HG03342 (cell line): ENCODE data around the gene ARRB1.

Source experiments
- ATAC-seq: cut with Tn5 transposase; IDR thresholded peaks from one replicate; pipeline ENCODE4 v1.9.1; 2021; ENCODE audit warnings: mild to moderate bottlenecking, moderate library complexity; ENCODE audit not compliant: unreplicated experiment

ARRB1 gene

DNA sequence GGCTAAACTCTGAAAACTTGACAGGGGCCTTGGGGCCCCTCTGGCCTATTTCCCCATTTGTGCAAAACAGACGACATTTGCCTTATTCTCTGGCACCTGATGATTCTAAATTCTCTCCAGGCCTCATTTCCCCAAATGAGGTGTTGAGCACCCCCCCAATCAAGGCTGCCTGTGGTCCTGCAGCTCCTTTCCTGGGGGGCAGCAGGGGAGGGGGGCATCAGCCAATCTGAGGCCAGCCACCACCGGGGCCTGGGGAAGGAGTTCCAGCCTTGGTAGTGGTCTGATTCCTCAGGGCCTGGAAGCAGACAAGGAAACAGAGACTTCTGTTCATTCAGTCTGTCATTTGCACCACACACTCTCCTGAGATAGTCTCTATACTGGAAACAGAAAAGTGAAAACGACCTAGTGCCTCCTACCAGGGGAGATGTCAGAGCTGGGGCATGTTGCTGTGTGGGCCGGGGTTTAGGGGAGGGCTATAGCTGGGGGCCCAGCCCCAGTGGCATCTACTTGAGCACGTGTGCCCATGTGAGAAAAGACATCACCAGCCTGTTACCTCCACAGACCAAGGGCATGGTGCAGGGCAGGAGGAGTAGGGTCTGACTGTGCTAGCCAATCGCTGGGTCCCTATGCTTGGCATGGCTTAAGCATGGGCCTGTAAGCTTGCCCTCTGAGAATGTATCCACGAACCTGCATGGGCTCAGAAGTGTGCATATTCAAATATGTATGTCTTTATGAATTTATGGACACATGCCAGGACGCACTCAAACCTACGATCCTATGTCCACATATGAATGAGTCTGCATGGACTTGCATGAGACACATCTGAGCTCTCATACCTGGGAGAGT is 112.6 kb downstream of the ARRB1 start:
- no peak for ATAC-seq

DNA sequence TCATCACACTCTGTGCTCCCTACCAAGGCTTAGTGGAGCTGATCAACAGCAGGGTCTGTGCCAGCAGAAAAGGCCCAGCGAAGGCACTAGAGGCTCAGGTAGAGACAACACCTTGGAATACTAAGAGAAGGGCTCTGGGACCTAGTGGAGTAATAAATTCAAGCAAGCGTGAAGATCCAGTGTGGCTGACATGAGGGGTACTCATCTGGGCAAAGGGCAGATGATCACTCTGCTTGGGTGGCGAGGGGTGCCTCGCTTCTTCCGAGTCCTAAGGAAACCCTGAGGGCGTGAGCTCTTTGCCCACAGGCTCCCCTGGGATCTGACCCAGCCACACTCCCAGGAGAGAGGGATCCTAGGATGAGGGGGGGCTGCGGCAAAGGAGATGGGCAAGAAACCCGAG is 114.4 kb downstream of the ARRB1 start:
- no peak for ATAC-seq

DNA sequence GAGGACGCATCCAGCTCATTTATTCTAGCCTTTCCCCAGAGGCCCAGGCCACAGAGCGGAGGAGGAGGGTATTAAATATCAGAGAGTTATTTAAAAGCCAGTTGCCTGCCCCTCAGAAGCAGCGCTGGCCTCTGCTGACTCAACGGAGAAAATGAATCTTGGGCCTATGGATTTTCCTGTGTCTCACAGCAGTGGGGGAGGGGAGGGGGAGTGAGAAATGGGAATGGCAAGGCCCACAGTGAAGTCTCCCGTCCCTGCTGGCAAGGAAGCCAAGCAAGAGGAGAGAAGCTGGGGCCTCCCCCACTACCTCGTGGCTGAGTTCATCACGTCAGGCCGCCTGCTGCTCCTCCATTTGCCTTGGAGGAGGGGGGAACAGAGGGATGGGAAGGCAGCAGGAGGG is 115.4 kb downstream of the ARRB1 start:
- ATAC-seq: no peak

DNA sequence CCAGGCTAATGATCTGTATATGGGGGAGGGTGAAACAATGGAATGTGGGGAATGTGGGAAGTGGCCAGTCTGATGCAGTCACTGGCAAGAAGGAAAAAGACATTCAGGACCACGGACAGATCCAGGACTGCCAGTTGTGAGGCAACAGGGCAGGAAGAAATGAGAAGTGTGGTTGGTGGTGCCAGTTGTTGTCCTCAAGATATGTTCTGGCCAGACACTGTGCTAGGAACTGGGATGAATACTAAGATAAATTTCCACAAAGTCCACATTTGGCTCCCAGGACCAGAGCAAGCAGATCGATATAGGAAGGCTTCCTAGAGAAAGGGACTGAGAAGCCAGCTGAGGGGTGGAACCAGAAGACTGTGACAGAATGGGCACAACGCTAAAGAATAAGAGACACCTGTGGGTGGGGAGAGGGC is 117.7 kb downstream of the ARRB1 start:
- no peak for ATAC-seq

DNA sequence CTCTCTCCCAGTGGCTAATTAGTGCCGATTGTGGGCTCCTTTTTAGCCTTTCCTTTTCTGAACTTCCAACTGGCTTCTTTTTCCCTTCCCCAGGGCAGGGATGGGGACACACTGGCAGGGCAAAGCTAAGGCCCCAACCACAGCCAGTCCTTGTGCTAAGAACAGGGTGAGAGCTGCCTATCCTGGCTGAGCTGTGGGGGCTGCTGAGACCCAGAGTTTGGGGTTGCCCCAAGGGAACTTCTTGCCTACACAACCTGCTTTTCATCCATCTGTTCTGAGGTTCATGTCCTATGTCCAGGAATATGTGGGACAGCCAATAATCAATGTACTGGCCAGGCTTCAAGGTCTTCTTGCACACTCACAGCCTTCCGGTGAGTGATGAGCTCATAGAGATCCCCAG is 120.8 kb downstream of the ARRB1 start:
- no peak for ATAC-seq

DNA sequence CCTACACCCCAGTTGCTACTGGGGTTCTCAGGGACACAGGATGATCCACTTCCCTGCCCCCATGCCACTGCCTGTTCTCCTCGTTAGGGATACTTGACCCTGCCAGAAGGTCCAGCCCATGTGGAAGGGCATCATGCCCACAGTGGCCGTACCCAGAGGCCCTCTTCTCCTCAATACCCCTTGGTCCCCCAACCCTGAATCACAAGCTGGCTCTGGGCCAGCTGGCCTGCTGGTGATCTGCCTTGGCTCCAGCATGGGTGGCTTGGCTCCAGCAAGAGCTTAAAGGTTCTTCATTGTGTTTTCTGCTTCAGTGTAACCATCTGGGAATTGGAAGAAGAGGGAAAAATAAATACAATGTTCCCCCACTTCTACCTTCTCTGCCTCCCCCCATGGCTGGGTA is 122.0 kb downstream of the ARRB1 start:
- ATAC-seq: no peak

DNA sequence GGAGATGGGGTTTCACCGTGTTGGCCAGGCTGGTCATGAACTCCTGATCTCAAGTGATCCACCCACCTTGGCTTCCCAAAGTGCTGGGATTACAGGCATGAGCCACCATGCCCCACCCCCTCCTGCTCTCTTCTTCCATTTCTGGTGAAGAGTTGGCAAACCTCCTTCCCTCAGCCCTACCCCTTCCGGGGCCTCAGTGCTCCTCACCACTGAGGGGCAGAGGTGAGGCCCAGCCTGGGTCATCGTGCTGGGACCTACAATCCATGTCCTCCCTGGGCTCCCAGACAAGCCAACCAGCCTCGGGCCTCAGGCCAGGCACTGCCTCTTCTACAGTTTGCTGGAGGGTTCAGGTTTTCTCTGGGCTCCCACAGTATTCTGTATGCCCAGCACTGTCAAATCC is 125.7 kb downstream of the ARRB1 start:
- no peak for ATAC-seq

DNA sequence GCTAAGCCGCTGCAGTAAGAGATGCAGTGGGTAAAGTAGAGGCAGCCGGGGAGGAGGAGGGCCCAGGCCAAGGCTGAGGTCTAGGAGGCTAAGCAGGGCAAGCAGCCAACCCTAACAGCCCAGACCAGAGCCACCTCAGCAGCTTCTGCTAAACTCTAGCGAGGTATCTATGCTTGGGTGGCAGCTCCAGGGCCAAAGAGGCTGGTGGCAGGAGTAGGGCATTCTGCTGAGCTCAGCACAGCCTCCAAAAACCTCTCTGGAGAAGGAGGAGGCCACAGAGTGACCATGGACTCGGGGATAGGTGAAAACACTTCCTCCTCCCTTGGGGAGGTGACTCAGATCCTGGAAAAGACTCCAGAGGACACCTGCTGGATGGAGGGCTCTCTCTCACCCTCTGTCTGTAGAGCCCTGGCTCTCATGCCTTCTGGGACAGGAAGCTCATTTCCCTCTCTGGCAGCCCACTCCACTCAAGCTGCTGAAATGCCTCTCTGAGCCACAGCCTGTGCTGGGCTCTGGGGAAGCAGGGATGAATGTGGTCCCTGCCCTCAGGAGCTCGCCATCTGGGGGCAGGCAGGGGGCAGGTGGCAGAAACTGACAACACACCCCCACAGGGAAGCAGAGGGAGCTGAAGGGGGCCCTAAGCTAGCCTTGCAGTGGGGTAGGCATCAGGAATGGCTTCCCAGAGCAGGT is 127.4 kb downstream of the ARRB1 start:
- no peak for ATAC-seq

DNA sequence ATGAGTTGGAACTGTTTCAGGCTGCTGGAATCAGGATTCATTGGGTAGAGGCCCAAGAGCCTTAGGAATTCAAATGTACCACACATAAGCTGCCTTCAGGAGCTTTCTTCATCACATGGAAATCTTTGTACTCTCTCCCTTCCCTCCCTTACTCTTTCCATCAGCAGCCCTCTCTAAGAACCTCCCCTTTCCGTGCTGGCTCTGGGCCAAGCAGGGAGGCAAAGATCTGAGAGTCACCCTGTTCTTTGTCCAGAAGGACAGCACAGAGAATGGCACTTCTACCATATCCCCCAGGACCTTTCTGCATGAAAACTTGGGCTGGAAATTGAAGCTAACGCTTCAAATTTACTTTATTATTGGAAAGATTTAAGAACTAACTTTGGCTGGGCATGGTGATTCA is 131.6 kb downstream of the ARRB1 start:
- ATAC-seq: no peak

DNA sequence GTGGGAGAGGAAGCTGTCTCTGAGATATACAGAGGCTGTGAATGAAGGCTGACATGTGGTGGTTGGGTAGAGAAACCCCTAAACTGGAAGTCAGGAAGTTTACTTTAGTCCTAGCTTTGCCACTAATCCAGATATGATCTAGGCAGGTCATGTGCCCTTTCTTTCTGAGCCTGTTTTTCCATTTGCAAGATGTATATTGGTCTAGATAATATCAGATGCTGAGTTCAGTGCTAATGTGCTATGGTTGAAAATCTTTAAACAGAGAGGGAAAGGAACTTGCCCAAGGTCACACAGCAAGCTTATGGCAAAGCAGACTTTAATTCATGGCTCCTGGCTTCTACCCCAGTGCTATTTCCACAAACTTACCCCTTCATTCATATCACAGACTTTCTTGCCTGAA is 136.6 kb downstream of the ARRB1 start:
- ATAC-seq: no peak

DNA sequence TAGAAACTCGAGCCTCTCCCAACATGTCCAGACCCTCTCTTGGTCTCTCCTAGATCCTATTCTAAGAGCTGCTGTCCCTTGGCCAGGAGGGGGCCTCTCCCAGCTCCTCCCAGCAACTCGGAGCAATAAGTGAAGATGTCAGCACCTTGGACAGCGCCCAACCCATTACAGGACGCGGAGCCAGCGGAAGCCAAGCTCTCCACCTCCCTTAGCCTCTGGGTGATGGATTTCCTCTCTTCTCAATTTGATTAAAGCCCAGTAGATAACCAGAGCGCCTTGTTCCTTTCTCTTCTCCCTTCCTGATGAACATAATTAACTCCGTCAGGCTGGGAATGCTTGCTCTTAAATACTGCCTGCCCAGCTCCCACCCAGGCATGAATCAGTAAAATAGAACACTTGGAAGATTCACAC is 137.0 kb downstream of the ARRB1 start:
- ATAC-seq: no peak
